ENCODE measurements around the gene ANLN.

The ANLN gene

DNA sequence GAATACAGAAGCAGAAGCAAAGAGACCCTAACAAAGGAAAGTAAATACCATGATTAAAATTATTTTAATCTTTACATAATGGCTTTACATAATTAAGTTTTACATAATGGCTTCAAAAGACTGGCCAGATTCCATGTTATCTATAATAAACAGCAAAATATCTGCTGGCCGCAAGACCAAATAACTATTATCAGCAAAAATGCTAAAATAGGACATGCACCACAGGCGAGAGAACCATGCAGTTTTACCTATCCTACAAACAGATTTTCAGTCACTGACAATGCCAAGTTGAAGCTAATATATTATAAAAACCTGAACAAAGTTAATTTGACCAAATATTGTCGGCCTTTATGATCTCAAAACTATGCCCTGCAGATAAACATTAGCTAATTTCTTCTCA, 34.2 kb upstream of the ANLN start:
- TF ChIP-seq, protein P1, sequence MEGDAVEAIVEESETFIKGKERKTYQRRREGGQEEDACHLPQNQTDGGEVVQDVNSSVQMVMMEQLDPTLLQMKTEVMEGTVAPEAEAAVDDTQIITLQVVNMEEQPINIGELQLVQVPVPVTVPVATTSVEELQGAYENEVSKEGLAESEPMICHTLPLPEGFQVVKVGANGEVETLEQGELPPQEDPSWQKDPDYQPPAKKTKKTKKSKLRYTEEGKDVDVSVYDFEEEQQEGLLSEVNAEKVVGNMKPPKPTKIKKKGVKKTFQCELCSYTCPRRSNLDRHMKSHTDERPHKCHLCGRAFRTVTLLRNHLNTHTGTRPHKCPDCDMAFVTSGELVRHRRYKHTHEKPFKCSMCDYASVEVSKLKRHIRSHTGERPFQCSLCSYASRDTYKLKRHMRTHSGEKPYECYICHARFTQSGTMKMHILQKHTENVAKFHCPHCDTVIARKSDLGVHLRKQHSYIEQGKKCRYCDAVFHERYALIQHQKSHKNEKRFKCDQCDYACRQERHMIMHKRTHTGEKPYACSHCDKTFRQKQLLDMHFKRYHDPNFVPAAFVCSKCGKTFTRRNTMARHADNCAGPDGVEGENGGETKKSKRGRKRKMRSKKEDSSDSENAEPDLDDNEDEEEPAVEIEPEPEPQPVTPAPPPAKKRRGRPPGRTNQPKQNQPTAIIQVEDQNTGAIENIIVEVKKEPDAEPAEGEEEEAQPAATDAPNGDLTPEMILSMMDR (IDR thresholded peaks at IDR 0.05) = no peak

DNA sequence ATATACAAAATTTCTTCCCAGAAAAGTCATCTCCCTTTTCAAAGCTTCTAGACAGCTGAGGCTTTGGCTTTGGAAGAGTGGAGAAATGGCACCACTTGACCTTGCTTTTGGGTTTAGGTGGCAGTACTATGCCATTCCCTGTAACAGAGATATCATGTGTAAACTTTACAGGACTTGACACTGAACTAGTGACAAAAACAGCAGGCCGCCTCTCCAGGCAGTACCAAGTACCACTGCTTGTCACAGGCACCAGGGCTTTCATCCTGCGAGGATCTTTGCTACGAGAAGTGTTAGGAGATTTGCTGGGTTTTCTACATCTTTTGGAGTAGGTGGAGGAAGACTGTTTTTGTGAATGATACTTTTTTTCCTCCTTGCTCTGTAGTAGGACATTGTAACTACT, 32.6 kb upstream of the ANLN start:
- TF ChIP-seq, protein P1 (IDR thresholded peaks at IDR 0.05) = no peak

DNA sequence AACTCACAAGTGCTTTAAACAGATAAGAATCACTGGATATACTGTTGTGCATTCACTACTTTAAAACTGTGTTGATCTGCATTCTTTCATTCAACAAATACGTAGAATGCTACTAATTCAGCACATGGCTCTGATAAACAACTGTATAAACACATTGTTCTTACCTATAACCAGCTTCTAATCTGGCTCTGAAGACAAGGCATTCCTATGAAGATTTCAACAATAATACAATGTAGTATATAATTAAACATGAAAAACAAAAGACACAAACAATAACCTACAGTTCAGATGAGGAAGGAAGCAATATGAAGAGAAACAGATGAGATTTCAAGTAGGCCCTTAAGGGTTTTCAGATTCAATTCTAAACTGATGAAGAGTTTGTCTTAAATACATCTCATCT, 31.1 kb upstream of the ANLN start:
- TF ChIP-seq, protein P1 (IDR thresholded peaks at IDR 0.05) = no peak

DNA sequence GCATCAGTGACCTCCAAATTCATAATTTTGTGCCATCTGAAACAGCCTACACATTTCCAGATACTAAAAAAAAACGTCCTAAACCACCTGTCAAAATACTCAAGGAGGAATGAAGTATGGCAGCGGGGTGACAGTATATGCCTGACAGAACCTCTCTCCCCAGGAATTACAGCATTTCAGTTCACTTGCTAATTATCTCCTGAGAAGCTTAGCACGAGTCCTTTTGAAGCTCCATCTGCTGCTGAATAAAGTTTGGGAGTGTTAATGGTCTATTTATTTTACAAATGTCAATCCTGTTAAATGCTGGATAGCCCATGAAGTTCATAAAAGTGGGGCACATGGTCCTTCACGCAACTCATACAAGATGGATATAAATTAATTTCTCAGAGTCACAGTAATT, 29.4 kb upstream of the ANLN start:
- TF ChIP-seq, protein P1 (IDR thresholded peaks at IDR 0.05) = no peak

DNA sequence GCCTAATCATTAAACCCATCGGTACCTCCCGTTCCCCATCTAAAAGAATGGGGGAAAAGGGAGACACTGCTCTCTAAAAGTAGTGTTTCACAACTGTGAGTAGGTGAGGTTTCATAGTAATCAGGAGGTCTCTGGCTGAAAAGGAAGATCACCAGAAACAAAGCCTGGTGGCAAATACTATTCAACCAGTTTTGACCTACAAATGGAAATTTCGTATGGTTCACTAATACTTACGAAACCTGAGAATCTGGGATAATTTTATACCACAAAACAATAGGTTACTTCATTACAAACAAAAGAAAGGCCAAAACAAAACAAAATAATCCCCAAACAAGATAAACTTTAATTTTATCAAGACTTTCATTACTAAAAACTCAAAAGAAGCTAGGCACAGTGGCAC, 28.4 kb upstream of the ANLN start:
- TF ChIP-seq, protein P1 (IDR thresholded peaks at IDR 0.05) = no peak

DNA sequence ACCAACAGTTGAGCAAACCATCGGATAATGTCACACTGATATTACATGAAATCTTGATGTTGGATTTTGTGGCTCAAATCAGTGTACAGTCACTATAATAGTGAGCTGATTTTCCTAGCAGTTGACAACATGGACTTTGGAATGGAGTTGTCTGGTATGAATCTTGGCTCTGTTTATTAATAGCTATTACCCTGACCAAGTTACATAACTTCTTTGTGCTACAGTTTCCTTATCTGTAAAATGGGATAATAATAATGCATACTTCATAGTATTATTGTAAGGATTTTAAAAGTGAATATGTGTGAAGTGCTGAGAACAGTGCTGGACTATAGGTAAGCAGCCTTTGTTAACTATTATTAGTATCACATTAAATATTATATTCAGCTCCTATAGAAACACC, 26.1 kb upstream of the ANLN start:
- TF ChIP-seq, protein P1 (IDR thresholded peaks at IDR 0.05) = no peak

DNA sequence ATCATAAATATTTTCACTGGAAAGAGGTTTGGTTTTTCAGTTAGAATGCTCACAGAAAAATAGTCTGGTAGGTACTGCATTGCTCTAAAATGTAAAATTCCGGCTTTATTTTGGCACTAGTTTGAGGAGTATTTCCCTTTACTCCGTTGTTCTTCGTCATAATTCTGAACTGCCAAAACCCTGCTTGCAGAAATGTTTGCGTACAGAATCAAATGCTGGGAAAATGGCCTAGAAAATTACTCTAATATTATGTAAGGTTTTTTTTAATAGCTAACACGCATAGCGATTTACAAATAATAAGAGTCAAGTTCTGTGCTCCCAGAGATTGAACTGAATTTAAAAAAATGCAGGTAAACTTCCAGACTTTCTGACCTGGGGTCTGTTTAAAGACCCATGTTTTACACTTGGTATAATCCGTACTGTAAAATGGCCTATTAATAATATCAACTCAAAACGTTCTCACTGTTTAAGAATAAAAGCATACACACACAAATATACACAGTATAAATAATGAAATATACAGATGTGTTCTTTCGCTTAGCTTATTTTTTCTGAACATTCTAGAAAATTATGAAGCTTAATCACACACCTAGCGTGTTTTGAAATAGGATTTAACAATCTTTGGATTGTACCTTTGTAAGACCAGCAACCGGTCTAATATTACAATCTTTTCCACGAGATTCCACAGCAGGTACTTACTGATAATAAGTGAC, 23.5 kb upstream of the ANLN start:
- TF ChIP-seq, protein P1 (IDR thresholded peaks at IDR 0.05) = no peak

Measured in LNCAP (cell line).